SK-N-MC (cell line): Measurements from ENCODE around the gene MYO16.

Experiments
- DNase-seq: peaks from one replicate; pipeline ENCODE4 v3.0.0-alpha.2; 2011; ENCODE audit warnings: low read depth, low spot score
- H3K27ac ChIP-seq: fragments of 200-600 bp; sonication (generic); 2 replicates; pipeline ENCODE4 v1.5.1; 2016; ENCODE audit warnings: mixed run types
- H3K36me3 ChIP-seq: fragments of 200-600 bp; sonication (generic); 2 replicates; pipeline ENCODE4 v1.6.1; 2017; ENCODE audit warnings: antibody characterized with exemption, low read length, mixed read lengths; ENCODE audit not compliant: insufficient read depth
- H3K4me3 ChIP-seq: fragments of 200-600 bp; sonication (generic); 2 replicates; pipeline ENCODE4 v1.5.1; 2016
- H3K9ac ChIP-seq: fragments of 200-600 bp; sonication (generic); 2 replicates; pipeline ENCODE4 v1.8.0; 2017; ENCODE audit warnings: mixed run types, mixed read lengths; ENCODE audit not compliant: insufficient read length
- H3K9me3 ChIP-seq: fragments of 200-600 bp; sonication (generic); 2 replicates; pipeline ENCODE4 v1.6.1; 2017; ENCODE audit warnings: low read depth, mild to moderate bottlenecking, antibody characterized with exemption, low read length, moderate library complexity, mixed read lengths
- EZH2 ChIP-seq: fragments of 200-600 bp; sonication (generic); IDR thresholded peaks from one replicate; pipeline ENCODE4 v1.6.1; 2017; ENCODE audit warnings: antibody characterized with exemption
- FOXP2 ChIP-seq: optimal IDR thresholded peaks from 2 replicates; pipeline ENCODE3; 2011; ENCODE audit warnings: mild to moderate bottlenecking, moderate library complexity; ENCODE audit not compliant: insufficient read depth; ENCODE audit errors: extremely low read length, control extremely low read depth
- POLR2AphosphoS5 ChIP-seq: IDR thresholded peaks from 2 replicates; pipeline ENCODE4 v1.6.1; 2012; ENCODE audit warnings: mild to moderate bottlenecking, low read depth, low read length, borderline replicate concordance

MYO16 gene

DNA sequence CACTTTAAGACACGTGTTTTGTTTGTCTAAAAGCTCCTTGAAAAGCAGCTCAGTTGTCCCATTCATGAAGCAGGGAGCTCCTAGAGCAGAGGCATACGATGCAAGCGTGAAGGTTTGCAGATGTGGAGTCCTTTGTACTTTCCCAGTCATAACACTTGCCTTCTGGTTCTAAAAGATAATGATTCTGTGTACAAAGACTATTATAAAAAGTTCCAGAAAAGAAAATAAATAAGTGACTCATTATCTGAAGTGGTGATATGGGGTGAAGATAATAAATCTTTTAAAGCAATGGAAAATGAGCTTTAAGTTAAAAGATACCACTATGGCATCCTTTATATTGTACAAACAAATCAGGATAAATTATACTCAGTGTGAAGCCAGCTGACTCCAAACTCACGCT lies 569.9 kb downstream of the MYO16 start:
- no peaks in the 10 kb centered on the region for H3K9me3 ChIP-seq
- TF ChIP-seq EZH2 (no peak), POLR2AphosphoS5 (no peak), FOXP2 (no peak)
- no peak overlapping the region for H3K9ac ChIP-seq
- no peaks in the 10 kb centered on the region for H3K36me3 ChIP-seq
- H3K4me3 ChIP-seq = no peak overlapping the region
- DNase-seq = no peak
- H3K27ac ChIP-seq = no peak overlapping the region

- no peak overlapping the region for H3K9ac ChIP-seq
- H3K9me3 ChIP-seq = no peaks in the 10 kb centered on the region
- H3K27ac ChIP-seq = no peak overlapping the region
- no peak for DNase-seq
- TF ChIP-seq POLR2AphosphoS5 (no peak), FOXP2 (no peak), EZH2 (no peak)
- H3K4me3 ChIP-seq = no peak overlapping the region
- H3K36me3 ChIP-seq = no peaks in the 10 kb centered on the region
These were observed 571.1 kb downstream of the MYO16 start for GRCh38 chr13:109200556-109200955.

- DNase-seq = no peak
- H3K9ac ChIP-seq = no peak overlapping the region
- no peak overlapping the region for H3K4me3 ChIP-seq
- no peaks in the 10 kb centered on the region for H3K9me3 ChIP-seq
- H3K36me3 ChIP-seq = no peaks in the 10 kb centered on the region
- no peak for TF ChIP-seq EZH2
- no peak overlapping the region for H3K27ac ChIP-seq
These were observed 574.2 kb downstream of the MYO16 start for GRCh38 chr13:109203587-109203986.

DNA sequence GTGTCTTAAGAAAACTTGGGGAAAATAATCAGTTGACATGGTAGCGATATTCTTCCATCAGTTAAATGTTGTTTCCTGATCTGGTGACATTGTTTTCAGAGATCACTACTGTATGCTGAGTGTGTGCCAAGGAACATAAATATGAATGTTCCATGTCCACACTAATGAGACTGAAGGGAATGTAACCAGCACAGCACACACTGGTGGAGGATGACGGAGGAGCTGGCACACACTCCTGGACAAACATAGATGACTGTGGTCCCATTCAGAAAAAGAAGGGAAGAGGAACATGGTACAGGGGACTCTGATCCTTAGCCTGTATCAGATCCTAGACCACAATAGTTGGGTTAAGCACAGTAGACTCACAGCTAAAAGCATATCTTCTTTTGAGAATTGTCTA lies 574.8 kb downstream of the MYO16 start:
- H3K9ac ChIP-seq = no peak overlapping the region
- no peaks in the 10 kb centered on the region for H3K9me3 ChIP-seq
- H3K4me3 ChIP-seq = no peak overlapping the region
- H3K27ac ChIP-seq = no peak overlapping the region
- no peaks in the 10 kb centered on the region for H3K36me3 ChIP-seq
- no peak for DNase-seq
- TF ChIP-seq EZH2 (no peak), FOXP2 (no peak)

DNA sequence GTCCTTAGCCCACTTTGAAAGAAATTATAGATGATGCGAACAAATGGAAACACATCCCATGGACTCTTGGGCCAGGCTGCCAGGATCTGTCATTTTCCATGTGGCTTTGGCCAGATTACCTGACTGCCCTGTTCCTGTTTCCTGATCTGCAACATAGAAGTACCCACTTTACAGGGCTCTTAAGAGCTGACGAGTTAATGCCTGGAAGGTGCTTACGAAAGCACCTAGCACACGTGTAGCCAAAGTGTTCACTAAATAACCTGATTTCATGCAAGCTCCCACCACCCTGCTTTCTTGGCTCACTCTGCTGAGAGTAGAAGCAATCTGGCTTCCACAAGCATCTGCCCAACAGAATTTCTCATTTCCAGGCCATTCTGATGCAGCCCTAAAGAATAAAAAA lies 575.2 kb downstream of the MYO16 start:
- Histone ChIP-seq H3K36me3 (no peaks in the 10 kb centered on the region), H3K9ac (no peak overlapping the region), H3K9me3 (no peaks in the 10 kb centered on the region), H3K27ac (no peak overlapping the region), H3K4me3 (no peak overlapping the region)
- no peak for DNase-seq
- no peak for TF ChIP-seq POLR2AphosphoS5
- TF ChIP-seq FOXP2 = no peak
- no peak for TF ChIP-seq EZH2

DNA sequence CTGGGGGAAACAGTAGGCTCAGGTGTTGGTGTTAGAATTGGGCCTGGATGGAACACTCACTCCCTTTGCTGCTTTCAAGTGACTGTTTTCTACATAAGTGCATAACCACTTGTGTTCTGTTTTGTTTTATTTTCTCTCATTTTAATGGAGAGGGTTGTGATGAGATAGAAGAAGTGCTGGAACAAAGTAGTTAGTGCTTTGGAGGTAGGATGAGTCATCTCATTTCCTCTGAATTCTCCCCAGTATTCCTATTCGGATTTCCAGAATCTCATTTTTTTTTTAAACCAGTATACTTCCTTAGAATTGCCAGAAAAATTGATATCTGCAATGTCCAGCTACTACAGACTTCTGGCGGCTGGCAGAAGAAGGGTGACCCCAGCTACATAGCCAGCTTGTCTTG lies 575.9 kb downstream of the MYO16 start:
- no peak overlapping the region for H3K9ac ChIP-seq
- TF ChIP-seq FOXP2 = no peak
- TF ChIP-seq POLR2AphosphoS5 = no peak
- TF ChIP-seq EZH2 = no peak

DNA sequence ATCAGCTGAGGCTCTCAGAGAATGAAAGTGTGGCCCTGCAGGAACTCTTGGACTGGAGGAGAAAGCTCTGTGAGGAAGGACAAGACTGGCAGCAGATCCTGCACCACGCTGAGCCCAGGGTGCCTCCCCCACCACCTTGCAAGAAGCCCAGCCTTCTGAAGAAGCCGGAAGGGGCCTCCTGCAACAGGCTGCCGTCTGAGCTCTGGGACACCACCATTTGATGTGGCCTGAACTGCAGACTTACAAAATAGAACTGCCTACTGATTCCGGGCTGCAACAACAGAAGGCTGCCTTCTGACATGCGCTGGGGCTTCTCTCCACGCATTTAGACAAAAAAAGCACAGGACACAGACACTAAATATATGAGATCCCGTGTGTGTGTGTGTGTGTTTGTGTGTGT lies 577.2 kb downstream of the MYO16 start:
- Histone ChIP-seq H3K9me3 (no peaks in the 10 kb centered on the region), H3K9ac (no peak overlapping the region), H3K27ac (no peak overlapping the region), H3K4me3 (no peak overlapping the region), H3K36me3 (no peaks in the 10 kb centered on the region)
- no peak for DNase-seq
- TF ChIP-seq POLR2AphosphoS5 (no peak), EZH2 (no peak), FOXP2 (no peak)

More for the DNA sequence above, 575.9 kb downstream of the MYO16 start:
- H3K36me3 ChIP-seq = no peaks in the 10 kb centered on the region
- no peaks in the 10 kb centered on the region for H3K9me3 ChIP-seq
- no peak for DNase-seq
- no peak overlapping the region for H3K4me3 ChIP-seq
- H3K27ac ChIP-seq = no peak overlapping the region

GRCh38 chr13:109207622-109208021 lies 578.2 kb downstream of the MYO16 start:
- no peak overlapping the region for H3K27ac ChIP-seq
- H3K36me3 ChIP-seq = no peaks in the 10 kb centered on the region
- H3K4me3 ChIP-seq = no peak overlapping the region
- no peak for TF ChIP-seq EZH2
- TF ChIP-seq FOXP2 = no peak
- TF ChIP-seq POLR2AphosphoS5 = no peak
- DNase-seq = no peak
- H3K9ac ChIP-seq = no peak overlapping the region
- no peaks in the 10 kb centered on the region for H3K9me3 ChIP-seq

GRCh38 chr13:109208522-109208921 lies 579.1 kb downstream of the MYO16 start:
- Histone ChIP-seq H3K9ac (no peak overlapping the region), H3K36me3 (no peaks in the 10 kb centered on the region), H3K27ac (no peak overlapping the region), H3K9me3 (no peaks in the 10 kb centered on the region), H3K4me3 (no peak overlapping the region)
- TF ChIP-seq EZH2 = no peak
- TF ChIP-seq FOXP2 = no peak
- no peak for TF ChIP-seq POLR2AphosphoS5
- no peak for DNase-seq
